Duodenal mucosa (tissue), 2 donors: ENCODE measurements around the gene ZNF556.
A peak's percentile ranks its signal among the peaks of the same experiment; 100 is the strongest.

Source experiments
- H3K27ac ChIP-seq: one replicate; pipeline ENCODE4 v1.7.0; 2013; ENCODE audit warnings: low read depth, low read length
- H3K27me3 ChIP-seq, 2 donors: one replicate each; pipeline ENCODE4 v1.7.0; 2013; ENCODE audit warnings: low read length in 2 of 2, control low read depth in 1 of 2; ENCODE audit not compliant: insufficient read depth in 2 of 2, control insufficient read depth in 1 of 2
- H3K36me3 ChIP-seq, 2 donors: one replicate each; pipeline ENCODE4 v1.7.0; 2013; ENCODE audit warnings: low read length in 2 of 2, control low read depth in 1 of 2; ENCODE audit not compliant: insufficient read depth in 2 of 2, control insufficient read depth in 1 of 2
- H3K4me1 ChIP-seq, 2 donors: one replicate each; pipeline ENCODE4 v1.7.0; 2013; ENCODE audit warnings: low read length in 2 of 2, control low read depth in 1 of 2; ENCODE audit not compliant: insufficient read depth in 2 of 2, control insufficient read depth in 1 of 2
- H3K4me3 ChIP-seq, 2 donors: one replicate each; pipeline ENCODE4 v1.7.0; 2013; ENCODE audit warnings: low read length in 2 of 2, low read depth in 1 of 2
- H3K9ac ChIP-seq, 2 donors: one replicate each; pipeline ENCODE4 v1.7.0; 2013; ENCODE audit warnings: low read length in 2 of 2, low read depth in 1 of 2
- H3K9me3 ChIP-seq, 2 donors: one replicate each; pipeline ENCODE4 v1.7.0; 2013; ENCODE audit warnings: low read length in 2 of 2, control low read depth in 1 of 2; ENCODE audit not compliant: control insufficient read depth in 1 of 2

ZNF556 gene

GRCh38 chr19:2867025-2867991, at the start of gene ZNF556:
ZNF556 (plus strand) TSS chr19:2867335; CDS start chr19:2867422, 87 bp downstream.
- Histone ChIP-seq H3K36me3 (no peaks in the 10 kb centered on the region), H3K4me1 (no peaks in the 10 kb centered on the region), H3K9me3 (no peaks in the 10 kb centered on the region), H3K27me3 (no peaks in the 10 kb centered on the region), H3K9ac (no peak within 1 kb of the TSS), H3K27ac (no peak within 1 kb of the TSS), H3K4me3 (no peak within 1 kb of the TSS)

DNA sequence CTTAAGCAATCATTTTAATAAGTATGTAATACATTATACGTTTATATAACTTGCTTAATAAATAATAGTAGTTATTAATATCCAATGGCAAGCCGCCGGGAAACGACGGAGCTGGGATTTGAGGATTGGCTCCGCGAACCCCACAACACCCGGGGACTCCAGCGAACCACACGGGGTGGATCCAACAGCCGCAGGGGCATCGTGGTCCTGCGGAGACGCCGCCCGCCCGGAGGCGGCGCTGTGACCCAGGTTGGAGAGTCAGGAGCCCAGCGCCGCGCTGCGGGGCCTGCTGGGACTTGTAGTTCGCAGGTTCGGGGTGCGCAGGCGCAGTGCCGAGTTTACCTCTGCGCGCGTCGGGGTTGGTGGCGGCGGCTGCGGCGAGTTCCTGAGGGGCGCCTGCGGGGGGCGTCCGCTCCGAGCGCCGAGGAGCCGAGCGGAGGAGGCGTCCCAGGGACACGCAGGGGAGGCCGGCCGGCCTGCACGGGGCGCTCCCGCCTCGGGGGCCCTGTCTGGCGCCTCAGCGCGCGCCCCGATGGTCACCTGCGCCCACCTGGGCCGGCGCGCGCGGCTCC, 47.5 kb upstream of the ZNF556 start, which contains the start of gene ZNF554:
ZNF554 (plus strand) TSS at position 329 of the 572 bp plus-strand sequence; CDS start at position 533, 204 bp downstream.
- H3K4me3 ChIP-seq = peak within 1 kb of the TSS; percentile 86 to 90
- peak within 1 kb of the TSS; percentile 62 to 79 for H3K9ac ChIP-seq
- H3K27ac ChIP-seq = peak within 1 kb of the TSS; percentile 6
- peaks cover 5 to 6% of the 10 kb centered on the region in 2 donors for H3K4me1 ChIP-seq
- no peaks in the 10 kb centered on the region for H3K9me3 ChIP-seq
- H3K36me3 ChIP-seq = peaks cover 0 to 8% of the 10 kb centered on the region in 2 donors
- no peaks in the 10 kb centered on the region for H3K27me3 ChIP-seq

DNA sequence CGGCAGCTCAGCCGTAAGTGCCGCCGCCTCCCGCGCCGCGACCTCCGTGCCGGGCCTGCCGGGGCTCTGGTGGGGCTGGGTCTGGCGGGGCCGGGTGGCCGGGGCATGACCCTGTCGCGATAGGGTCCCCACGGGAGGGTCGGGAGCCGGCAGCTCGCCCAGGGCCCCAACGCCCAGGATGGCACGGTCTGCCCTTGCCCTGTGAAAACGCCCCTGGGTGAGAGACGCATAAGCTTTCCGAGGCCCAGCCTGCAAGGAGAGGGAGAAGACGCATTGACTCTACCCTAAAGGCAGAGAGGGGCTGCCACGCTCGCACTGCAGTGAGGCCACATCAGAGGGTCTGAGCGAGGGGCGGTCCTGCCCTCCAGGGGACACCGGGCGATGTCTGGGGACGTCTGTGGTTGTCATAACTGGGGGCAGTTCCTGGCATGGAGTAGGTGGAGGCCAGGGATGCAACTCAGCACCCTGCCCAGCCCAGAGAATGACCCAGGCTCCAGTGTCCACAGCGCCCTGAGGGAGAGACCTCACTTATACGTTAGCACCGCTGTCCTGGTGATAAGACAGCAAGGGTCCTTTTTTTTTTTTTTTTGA, 46.9 kb upstream of the ZNF556 start:
- Histone ChIP-seq H3K27me3 (no peaks in the 10 kb centered on the region), H3K9me3 (no peaks in the 10 kb centered on the region), H3K9ac (peak overlapping the region; percentile 62 to 79), H3K27ac (no peak overlapping the region), H3K4me1 (peaks cover 5 to 6% of the 10 kb centered on the region in 2 donors), H3K36me3 (peaks cover 0 to 6% of the 10 kb centered on the region in 2 donors), H3K4me3 (peak overlapping the region; percentile 86 to 90)

DNA sequence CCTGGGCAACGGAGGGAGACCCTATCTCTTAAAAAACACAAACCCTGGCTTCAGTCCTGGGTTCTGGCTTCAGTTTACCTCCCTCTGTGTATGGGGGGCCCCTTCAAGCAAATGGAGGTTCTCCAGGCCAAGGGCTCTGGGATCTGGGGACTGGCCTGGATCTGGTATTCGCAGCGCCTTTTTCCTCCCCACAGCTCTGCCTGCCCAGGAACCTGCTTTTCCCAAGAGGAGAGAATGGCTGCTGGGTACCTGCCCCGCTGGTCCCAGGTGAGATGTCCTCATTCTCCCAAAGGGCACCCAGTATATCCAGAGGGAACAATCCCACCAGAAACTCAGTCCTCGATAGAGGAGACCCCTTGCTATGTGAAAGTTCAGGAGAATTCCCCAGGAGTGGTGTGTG, 44.3 kb upstream of the ZNF556 start:
- Histone ChIP-seq H3K36me3 (peaks cover 8 to 17% of the 10 kb centered on the region in 2 donors), H3K9ac (no peak overlapping the region), H3K27me3 (no peaks in the 10 kb centered on the region), H3K4me3 (no peak overlapping the region), H3K27ac (no peak overlapping the region), H3K4me1 (peaks cover 5 to 6% of the 10 kb centered on the region in 2 donors), H3K9me3 (no peaks in the 10 kb centered on the region)

- H3K4me1 ChIP-seq = peaks cover 5 to 6% of the 10 kb centered on the region in 2 donors
- peaks cover 0 to 2% of the 10 kb centered on the region in 2 donors for H3K9me3 ChIP-seq
- no peak overlapping the region for H3K27ac ChIP-seq
- no peaks in the 10 kb centered on the region for H3K27me3 ChIP-seq
- peaks cover 8 to 23% of the 10 kb centered on the region in 2 donors for H3K36me3 ChIP-seq
- H3K4me3 ChIP-seq = no peak overlapping the region
- no peak overlapping the region for H3K9ac ChIP-seq
Observed at GRCh38 chr19:2823646-2824045, 43.5 kb upstream of the ZNF556 start.

GRCh38 chr19:2824129-2824528, 43.0 kb upstream of the ZNF556 start:
- Histone ChIP-seq H3K27ac (no peak overlapping the region), H3K27me3 (no peaks in the 10 kb centered on the region), H3K9ac (no peak overlapping the region), H3K4me1 (peaks cover 5 to 6% of the 10 kb centered on the region in 2 donors), H3K36me3 (peaks cover 8 to 23% of the 10 kb centered on the region in 2 donors), H3K9me3 (peaks cover 0 to 2% of the 10 kb centered on the region in 2 donors), H3K4me3 (no peak overlapping the region)

- Histone ChIP-seq H3K27me3 (no peaks in the 10 kb centered on the region), H3K9me3 (peaks cover 6 to 16% of the 10 kb centered on the region in 2 donors), H3K4me3 (no peak overlapping the region), H3K27ac (no peak overlapping the region), H3K9ac (no peak overlapping the region), H3K36me3 (peaks cover 8 to 23% of the 10 kb centered on the region in 2 donors), H3K4me1 (no peaks in the 10 kb centered on the region)
Observed at GRCh38 chr19:2827022-2827421, 40.1 kb upstream of the ZNF556 start.

- Histone ChIP-seq H3K27ac (no peak overlapping the region), H3K4me1 (no peaks in the 10 kb centered on the region), H3K9me3 (peaks cover 15 to 25% of the 10 kb centered on the region in 2 donors), H3K4me3 (no peak overlapping the region), H3K27me3 (no peaks in the 10 kb centered on the region), H3K9ac (no peak overlapping the region), H3K36me3 (peaks cover 17 to 31% of the 10 kb centered on the region in 2 donors)
Observed at GRCh38 chr19:2827840-2828489, 39.2 kb upstream of the ZNF556 start.

DNA sequence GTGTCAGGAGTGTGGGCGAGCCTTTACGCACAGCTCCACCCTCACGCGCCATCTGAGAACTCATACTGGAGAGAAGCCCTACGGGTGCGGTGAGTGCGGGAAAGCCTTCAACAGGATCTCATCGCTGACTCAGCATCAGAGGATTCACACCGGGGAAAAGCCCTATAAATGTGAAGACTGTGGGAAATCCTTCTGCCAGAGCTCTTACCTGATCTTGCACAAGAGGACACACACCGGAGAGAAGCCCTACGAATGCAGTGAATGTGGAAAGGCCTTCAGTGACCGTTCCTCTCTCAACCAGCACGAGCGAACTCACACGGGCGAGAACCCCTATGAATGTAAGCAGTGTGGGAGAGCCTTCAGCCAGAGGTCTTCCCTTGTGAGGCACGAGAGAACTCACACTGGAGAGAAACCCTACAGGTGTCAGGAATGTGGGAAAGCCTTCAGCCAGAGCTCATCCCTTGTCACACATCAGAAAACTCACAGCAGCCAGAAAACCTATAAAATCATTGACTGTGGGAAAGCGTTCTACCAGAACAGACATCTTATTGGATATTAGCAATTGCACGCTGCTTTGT, 32.8 kb upstream of the ZNF556 start:
- Histone ChIP-seq H3K9ac (no peak overlapping the region), H3K9me3 (peaks cover 54 to 57% of the 10 kb centered on the region in 2 donors), H3K27me3 (no peaks in the 10 kb centered on the region), H3K4me3 (peak overlapping the region; percentile 11 to 45), H3K36me3 (peaks cover 26 to 34% of the 10 kb centered on the region in 2 donors), H3K4me1 (no peaks in the 10 kb centered on the region), H3K27ac (no peak overlapping the region)
